GM13976 (cell line): ENCODE measurements around the gene ROR2.

Experiments
- DNase-seq: peaks from one replicate; pipeline ENCODE4 v3.0.0; 2012; ENCODE audit warnings: low spot score
- in situ Hi-C: fragments of 300-500 bp; cut with MboI; formaldehyde crosslinking; loops from one replicate; pipeline ENCODE4 v1.12.0; 2022; ENCODE audit warnings: low sequenced_read_pairs, mixed read lengths, inconsistent platforms; ENCODE audit not compliant: unreplicated experiment
- TF ChIP-seq, protein P1 (sequence below): IDR thresholded peaks from 2 replicates; pipeline ENCODE4 v1.5.1; 2012; ENCODE audit warnings: borderline replicate concordance, mild to moderate bottlenecking; ENCODE audit not compliant: insufficient read depth; ENCODE audit errors: extremely low read depth, missing control alignments, control extremely low read depth

ROR2 gene

DNA sequence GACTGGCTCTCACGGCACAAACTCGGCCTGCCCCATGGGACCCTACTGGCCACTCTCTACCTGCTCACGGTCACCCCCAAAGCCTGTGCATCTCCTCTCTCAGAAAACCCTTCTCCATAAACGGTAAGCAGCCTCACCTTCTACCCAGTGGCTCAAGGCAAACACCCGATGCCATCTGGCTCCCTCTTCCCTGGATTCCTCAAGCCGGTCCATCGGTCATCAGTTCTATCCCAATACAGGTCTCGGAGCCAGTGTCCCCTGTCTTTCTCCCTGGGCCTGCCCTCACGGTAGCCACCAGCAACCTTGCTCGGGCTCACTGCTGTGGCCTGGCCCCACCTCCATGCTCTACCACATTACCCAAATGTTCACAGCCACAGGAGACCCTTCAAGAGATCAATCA, 134.1 kb downstream of the ROR2 start:
- in situ Hi-C loops: no loop called here
- DNase-seq: no peak
- TF ChIP-seq, protein P1, sequence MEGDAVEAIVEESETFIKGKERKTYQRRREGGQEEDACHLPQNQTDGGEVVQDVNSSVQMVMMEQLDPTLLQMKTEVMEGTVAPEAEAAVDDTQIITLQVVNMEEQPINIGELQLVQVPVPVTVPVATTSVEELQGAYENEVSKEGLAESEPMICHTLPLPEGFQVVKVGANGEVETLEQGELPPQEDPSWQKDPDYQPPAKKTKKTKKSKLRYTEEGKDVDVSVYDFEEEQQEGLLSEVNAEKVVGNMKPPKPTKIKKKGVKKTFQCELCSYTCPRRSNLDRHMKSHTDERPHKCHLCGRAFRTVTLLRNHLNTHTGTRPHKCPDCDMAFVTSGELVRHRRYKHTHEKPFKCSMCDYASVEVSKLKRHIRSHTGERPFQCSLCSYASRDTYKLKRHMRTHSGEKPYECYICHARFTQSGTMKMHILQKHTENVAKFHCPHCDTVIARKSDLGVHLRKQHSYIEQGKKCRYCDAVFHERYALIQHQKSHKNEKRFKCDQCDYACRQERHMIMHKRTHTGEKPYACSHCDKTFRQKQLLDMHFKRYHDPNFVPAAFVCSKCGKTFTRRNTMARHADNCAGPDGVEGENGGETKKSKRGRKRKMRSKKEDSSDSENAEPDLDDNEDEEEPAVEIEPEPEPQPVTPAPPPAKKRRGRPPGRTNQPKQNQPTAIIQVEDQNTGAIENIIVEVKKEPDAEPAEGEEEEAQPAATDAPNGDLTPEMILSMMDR: no peak

DNA sequence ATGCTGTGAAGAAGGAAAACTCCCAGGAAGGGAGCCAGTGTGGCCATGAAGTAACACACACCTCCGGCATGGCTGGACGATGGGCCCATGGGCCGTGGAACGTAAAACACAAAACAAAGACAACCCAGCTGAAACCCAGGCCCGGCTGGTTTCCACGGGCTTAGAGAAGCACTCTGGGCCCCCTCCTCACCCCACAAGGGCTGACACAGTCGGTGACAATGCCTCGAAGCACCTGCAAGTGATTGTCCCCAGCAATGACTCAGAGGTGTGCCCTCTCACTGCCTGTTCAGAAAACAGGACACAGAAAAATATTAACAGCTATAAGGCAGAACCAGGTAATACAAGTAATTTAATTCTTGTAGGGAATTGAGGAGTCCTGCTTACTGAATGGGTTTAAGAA, 135.3 kb downstream of the ROR2 start:
- in situ Hi-C loops: no loop called here
- DNase-seq: no peak
- TF ChIP-seq, protein P1: no peak

DNA sequence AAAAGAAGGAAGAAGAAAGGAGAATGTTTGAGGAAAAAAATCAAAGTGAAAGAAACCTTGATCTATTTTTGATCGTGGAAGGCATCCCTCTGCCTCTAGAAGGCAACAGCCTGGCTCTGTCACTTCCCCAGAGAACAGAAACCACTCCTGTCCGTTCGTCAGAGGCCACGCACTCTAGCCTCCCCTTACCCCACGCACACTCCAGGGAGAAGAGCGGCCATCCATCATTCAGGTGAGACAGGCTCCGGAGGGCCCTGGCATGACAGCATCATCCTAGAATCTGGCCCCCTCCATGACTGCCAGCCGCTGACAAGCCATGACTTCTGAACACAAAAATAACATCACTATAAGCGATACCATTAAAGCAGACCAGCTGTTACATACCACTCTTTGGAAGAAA, 135.8 kb downstream of the ROR2 start:
- in situ Hi-C loops: no loop called here
- DNase-seq: no peak
- TF ChIP-seq, protein P1: no peak

DNA sequence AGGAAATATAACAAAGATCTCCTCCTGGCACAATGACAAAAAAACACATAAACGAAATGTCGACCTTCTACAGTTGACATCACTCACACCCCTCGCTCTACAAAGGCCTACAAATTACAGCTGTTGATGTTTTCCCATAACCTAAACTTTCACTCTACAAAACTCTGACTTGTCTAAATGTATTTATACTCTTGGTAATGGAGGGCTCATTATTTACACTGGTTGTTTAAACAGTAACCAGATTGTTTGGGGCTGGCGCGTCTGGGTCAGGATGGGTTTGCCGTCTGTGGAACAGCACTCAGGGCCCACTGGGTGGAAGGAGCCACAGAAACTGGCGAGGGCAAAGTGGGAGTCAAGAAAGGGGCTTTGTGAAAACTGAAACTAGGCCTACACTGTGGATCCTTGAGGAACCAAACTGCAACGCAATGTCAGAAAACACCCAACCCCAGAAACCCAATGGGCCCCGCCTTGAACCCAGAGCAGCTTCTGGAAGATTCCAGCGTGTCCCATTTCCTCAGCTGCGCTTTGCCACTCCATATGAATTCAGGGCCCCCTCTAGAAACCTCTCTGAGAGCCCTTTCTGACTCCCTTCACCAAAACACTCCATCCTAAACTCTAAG, 136.7 kb downstream of the ROR2 start:
- no peak for DNase-seq

DNA sequence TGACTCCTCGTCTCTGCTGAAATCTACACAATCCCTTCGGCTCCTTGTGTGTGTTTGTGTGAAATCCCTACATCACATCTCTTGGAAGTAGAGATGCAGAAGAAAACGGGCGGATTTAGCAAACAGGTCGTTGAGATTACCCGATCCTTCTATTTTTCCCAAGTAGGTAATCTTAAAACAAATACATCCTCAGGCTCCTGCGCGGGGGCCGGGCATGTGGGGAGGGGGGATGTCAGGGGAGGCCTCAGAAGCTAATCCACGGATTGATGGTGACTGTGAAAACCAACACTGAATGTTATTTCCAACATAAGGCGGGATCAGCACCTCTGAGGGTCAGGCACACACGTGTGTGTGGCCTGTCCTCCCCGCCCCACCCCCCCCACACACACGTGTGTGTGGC, 137.8 kb downstream of the ROR2 start:
- TF ChIP-seq, protein P1: no peak
- DNase-seq: no peak
- in situ Hi-C loops: no loop called here

More for the DNA sequence above, 136.7 kb downstream of the ROR2 start:
- TF ChIP-seq, protein P1: no peak
- in situ Hi-C loops: no loop called here

DNA sequence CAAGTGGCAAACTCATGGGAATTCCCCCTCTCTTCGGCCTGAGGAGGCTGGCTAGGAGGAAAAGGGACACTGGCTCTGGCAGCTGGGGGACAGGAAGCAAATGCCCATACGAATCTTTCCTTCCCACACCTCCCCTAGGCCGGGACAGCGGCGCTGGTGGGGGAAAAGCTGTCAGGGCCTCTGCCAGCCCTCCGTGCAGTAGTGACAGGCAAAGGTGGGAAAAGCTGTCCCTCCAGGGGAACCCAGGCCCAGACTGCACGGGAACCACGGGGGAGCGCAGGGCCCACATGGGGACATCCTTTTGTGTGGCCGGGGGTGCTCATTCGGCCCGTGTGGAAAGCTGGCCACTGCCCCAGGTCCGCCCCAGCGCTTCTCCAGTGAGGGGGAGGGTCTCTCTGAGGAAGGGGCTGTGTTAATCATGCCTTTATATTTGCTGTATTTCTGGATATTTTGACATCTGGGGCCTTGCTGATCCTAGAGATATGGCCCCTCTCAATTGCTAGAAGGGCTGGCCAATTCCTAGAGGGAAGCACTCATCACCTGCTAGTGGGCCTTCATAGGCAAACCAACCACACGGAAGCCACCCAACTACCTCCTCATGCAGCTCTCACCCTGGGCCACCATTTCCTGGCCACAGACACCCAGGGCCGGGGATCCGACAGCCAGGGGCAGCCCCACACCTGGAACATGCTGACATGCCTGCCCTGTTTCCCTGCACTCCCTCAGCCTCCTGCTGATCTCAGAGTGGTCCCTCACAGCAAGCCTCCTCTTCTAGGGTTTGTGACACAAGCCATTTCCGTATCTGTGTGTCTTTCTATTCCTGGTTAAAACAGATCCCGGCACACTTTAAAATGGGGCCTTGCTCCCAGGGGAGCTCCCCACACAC, 138.8 kb downstream of the ROR2 start:
- peak; percentile 21 for DNase-seq
- TF ChIP-seq, protein P1: no peak
- in situ Hi-C loops: no loop called here
